Hematopoietic multipotent progenitor cell (in vitro differentiated cells): Measurements from ENCODE around the gene DNMT1. TPM values are rescaled to one million over a fixed set of nuclear protein-coding genes. Genes with fewer than 3 reads are reported as not detected.

Experiments used
- DNase-seq, 3 donors: peaks; one replicate each; pipeline ENCODE4 v3.0.0-alpha.2; 2011 to 2015; ENCODE audit warnings: low read depth in 2 of 3, low spot score in 2 of 3
- total RNA-seq: library from RNA; depleted of rRNA; stranded (reverse); fragments of >200 nt; gene quantifications from one replicate; pipeline ENCODE4 v1.2.3, GENCODE V29; 2012

Gene DNMT1
- total RNA-seq, 1 donor, result 70.0 TPM

DNA sequence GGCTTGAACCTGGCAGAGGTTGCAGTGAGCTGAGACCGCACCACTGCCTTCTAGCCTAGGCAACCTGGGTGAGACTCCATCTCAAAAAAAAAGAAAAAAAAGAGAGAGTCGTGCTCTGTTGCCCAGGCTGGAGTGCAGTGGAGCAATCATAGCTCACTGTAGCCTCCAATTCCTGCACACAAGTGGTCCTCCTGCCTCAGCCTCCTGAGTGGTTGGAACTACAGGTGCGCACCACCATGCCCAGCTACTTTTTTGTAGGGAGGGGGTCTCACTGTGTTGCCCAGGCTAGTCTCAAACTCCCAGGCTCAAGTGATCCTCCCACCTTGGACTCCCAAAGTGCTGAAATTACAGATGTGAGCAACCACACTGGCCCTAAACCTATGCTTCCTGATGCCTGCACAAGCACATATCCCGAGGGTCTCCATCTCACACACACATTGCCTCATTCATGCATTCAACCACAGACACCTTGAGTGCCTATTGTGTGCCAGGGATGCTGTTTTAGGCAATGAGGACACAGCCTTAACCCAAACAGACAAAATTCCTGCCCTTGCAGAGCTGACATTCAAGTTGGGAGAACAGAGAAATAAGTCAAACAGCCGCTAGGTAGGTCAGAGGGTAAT is 94.5 kb downstream of the DNMT1 start:
- DNase-seq, result no peak

DNA sequence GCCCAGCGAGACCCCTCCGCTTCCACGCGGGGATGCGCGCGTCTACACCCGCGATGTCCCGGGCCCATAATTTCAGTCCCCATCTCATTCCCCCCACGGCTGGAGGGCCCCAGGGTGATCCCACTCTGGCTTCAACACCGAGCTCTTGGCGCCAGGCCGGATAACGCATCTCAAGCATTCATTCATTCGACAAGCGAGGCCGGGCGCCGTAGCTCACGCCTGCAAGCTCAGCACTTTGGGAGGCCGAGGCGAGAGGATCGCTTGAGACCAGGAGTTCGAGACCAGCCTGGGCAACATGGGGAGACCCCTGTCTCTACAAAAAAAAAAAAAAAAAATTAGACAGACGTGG is 98.2 kb downstream of the DNMT1 start:
- no peak for DNase-seq

DNA sequence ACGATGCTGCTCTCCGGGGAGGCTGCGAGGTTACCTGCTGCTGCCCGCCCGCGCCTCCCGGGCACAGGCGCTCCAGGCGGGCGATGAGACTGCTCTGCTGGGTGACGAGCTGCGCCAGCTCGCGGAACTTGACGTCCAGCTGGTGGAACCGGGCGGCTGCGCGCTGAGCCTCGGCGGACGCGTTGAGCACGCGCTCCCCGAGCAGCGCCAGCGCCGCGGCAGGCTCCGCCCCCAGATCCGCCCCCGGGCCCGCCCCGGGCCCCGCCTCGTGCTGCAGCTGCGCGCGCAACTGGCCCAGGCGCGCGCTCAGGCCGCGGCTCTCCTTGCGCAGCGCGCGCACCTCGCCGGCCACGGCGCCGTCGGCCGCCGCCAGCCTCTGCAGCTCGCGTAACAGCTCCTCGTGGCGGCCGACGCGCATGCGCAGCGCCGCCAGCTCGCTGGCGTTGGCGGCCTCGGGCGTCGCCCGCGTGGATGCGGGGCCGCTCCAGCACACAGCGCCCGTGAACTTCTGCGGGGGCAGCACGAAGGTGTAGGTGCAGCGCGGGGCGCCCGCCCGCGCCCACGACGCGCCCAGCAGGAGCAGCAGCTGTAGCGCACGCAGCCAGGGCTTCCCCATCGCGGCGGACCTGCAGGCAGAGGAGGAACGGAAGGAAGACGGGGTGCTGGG is 98.7 kb downstream of the DNMT1 start:
- DNase-seq, result peak; percentile 87 to 91 (median 89)

DNA sequence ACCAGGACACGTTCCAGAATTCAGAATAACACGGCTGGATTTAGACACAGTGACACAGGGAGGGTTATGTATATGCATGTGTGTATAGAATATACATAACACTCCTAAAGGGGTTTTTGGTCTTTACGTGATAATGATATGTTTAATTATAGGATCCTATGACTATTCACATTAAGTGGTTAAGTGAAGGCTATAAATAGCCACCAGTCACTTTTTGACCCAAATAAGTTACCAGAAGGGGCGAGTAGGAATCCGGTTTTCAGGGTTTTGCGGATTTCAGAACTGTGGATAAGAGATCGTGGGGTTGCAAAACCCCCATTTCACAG is 99.2 kb downstream of the DNMT1 start:
- DNase-seq, result no peak

DNA sequence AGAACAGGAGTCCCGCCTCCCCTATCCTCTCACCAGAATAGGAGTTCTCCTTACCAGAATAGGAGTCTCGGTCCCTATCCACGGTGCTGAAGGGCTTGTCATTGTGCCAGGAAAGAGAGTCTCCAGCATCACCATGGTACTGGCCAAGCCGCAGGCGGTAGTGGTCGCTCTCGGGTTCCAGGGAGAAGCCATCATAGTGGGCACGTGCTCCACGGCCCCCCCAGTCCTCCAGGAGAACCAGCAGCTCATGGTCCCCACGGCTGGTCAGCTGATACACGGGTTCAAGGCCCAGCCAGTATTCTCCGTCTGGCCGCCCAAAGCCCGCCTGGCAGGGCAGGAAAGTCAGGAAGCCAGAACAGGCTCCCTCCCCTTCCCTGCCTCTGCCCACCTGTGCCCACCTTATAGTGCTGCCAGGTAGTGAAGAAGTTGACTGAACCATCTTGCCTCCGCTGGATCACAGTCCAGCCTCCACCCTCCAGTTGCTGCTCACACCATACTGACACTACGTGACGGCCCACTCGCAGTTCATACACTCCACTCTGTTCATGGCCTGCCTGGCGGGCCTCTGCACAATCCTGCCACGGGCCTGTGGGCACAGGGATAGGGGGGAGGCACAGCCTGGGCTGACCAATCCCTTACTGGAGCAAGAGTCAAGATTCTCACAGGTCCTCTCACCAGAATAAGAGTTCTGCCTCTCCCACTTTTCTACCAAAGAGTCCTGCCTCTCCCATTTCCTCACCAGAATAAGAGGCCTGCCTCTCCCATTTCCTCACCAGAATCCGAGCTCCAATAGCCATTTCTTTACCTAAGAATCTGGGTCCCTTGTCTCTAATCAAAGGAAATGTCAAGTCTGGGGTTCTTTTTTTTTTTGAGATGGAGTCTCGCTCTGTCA is 101.2 kb downstream of the DNMT1 start:
- DNase-seq, result no peak

DNA sequence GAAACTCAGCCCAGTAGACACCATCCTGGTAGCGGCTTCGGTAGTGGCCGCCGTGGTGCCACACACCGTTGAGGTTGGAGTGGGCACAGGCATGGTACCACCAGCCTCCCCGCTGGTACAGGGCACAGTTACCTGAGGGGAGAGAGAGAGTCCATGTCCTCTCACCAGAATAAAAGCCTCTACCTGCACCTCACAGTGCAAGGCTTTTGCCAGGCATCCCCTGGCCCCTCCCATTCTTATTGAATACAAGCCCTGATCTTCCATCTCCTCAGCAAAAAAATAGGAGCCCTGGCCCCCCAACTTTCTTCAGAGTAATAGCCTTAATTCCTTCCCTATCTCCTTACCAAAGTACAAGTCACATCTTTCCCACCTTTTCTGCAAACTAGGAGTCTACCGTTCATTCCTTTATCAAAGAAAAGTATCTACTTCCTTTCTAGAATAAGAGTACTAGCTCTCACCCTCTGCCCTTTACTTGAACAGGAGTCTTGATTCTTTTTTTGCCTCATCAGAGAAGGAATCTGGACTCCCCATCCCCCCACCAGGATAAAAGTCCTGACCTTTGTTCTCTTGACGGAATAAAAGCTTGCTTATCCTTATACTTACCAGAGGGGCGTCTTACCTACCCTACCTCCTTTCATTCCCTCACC is 102.0 kb downstream of the DNMT1 start:
- DNase-seq, result no peak

DNA sequence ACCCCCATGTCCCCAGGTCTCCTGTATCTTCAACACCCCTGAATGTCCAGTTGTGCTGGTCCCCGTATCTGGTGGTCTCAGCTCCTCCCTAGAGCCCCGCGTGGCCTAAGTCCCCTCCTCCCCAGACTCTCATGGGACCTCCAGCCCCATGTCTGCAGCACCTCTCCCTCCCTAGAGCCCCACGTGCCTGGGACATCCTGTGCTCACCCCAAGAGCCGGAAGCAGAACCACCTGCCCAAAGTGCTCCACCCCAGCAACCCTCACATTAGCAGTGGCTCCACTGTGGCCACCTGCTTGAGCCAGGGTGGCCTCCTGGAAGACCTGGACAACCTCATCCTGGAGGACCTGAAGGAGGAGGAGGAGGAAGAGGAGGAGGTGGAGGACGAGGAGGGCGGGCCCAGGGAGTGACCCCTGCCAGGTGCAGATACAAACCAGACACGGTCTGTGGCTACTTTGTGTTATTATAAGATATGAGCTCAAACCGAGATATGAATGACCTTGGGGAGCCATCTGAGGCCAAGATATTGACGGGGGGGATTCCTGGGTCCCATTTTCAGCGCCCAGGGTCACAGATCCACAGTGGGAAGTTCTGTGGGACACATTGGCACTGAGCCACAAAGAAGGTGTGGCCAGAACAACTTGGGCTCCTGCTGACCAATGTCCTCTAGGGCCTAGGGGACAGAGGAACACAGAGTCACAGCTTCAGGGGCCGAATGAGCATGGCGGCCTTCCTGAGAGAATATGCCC is 102.7 kb downstream of the DNMT1 start:
- no peak for DNase-seq

DNA sequence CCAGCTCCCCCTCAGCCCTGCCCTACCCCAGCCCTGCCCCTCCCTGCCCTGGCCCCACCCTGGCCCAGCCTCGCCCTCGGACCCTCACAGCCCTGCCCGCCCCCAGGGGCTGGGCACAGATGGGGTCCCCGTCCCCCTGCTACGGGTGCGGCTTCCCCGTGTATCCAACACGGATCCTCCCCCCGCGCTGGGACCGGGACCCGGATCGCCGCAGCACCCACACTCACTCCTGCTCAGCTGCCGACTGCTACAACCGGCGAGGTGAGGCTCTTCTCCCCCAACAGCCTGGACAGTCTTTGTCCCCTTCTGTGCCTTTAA is 103.4 kb downstream of the DNMT1 start:
- DNase-seq, result no peak

DNA sequence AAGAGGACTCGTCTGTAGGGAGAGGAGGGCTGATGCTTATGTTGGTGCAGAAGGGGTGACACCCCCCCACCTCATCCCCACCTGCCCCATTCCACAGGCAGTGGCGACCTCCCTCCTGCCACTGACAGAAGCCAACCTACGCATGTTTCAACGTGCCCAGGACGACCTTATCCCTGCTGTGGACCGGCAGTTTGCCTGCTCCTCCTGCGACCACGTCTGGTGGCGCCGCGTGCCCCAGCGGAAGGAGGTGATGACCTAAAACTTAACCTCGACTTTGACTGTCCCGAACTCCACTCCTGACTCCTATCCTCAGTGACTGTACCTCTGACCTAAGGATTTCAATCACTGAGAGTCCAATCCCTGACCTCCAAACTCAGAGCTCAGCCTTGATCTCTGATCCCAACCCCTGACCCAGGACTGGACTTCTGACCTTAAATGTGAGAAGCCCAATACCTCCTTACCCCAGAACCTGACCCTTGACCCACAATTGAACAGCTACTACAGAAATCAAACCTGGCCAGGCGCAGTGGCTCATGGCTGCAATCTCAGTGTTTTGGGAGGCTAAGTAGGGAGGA is 104.9 kb downstream of the DNMT1 start:
- no peak for DNase-seq

DNA sequence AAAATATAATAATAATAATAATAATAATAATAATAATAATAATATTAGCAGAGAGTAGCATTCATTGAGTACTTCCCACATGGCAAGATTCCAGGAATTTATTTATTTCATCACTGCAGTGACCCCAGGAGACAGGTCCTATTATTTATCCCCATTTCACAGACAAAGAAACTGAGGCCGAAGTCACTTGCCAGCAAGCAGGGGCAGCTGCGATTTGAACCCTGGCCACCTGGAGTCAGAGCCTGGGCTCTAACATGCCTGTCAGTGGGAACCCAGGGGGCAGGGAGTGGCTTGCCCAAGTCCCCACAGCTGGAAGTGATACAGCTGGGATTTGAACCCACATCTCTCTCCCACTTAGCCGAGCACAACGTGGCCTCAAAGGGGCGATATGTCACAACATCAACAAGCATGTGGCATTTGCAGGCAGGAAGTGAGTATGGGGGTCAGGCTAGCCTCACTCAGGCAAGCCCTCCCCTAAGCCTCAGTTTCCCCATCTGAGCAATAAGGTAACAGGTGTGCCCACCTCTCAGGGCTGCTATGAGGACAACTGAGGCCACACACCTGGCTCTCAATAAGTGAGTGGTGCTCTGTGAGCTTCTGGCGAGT is 105.7 kb downstream of the DNMT1 start:
- no peak for DNase-seq

DNA sequence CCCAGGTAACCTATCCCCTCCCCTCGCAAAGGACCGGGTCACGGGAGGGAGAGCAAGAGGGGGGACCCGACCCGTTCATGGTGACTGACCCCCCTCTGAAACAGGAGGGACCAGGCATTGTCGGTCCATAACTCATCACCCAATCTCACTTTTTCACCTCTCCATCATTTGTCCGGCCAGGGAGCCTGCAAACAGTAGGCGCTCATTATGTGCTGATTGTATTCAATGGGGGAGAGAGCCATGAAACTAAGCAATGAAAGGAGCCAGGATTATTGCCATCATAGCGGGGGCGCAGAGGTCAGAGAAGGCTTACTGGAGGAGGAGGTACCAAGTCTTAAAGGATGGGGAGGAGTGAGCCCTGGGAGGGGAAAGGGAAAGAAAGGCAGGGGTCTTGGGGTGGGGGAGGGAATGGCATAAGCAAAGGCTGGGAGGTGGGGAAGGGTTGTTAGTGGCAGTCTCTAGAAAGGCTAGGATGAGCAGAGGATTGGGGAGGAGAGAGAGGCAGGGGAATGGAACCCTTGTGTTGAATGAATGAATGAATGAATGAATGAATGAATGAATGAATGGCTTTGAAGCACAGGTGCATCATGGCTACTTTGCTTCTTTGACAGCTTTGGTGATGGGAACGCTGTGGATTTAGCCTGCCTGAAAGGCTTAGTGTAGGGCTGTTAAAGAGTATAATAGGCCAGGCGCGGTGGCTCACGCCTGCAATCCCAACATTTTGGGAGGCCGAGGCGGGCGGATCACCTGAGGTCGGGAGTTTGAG is 107.3 kb downstream of the DNMT1 start:
- no peak for DNase-seq

DNA sequence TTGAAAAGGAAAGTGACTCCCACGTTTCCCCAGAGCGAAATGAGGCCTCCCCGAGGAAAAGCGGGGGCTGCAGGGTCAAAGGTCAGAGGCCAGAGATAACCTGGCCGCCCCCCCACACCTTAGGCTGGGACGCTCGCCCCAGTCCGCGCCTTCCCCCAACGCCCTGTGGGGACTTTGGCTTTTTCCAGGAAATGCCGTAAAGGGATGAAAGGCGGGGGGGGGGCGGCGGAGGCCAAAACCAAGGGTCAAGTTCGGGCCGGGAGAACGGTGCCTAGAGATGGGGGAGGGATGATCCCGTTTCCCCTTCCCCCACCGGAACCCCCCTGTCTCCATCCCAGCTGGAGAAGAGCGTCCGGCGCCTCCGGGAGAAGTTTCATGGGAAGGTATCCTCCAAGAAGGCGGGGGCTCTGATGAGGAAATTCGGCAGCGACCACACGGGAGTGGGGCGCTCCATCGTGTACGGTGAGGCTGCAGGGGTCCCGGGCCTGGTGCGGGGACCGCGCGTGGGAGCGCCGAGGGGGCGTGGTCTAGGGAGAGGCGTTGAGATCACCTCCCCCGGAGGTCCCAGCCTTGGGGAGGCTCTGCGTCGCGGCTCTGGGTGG is 108.1 kb downstream of the DNMT1 start:
- DNase-seq, result no peak

DNA sequence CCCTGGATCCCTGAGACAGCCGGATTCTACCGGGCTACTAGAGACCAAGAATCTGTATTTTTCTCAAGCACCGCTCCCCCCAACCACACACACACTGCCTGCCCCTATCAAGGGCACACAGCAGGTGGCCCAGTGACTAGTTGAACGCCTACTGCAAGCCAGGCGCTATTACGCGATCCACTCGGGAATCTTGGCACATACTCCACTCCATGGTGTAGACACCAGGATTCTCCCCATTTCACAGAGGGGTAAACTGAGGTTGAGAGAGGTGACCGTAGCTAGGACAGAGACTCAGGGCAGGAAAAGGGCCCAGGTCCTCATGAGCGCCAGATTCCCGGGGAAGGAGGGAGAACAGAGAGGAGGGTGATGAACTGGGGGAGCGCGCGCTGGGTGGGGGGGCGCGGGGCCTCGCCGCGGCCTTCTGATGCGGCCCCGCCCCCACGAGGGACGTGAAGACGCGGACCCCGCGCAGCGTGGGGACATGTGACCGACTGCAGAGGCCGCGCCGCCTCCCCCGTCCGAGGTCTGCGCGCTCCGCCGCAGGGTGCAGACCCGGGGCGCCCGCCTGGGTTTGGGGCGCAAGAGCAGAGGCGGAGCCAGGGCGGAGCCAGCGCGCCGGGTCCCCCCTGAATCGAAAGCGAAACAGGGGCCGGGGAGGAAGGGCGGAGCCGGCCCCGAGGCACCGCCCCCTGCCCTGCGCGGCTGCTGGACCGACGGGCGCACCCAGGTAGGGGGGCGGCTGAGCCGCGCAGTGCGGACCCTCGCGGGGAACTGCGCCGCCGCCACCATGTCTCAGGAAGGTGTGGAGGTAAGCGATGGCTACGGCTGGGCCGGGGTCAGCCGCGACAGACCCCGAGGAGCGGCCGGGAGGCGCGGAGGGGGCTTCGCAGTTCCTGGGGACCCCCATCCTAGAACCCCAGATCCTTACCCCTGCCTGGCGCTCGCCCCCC is 108.8 kb downstream of the DNMT1 start, which contains the start of gene SHFL:
Gene SHFL (plus strand): TSS at position 677 of the 950 bp plus-strand sequence. CDS start 111 bp downstream, at position 788.
- DNase-seq, result peak in 2 of 3 donors; percentile 82 to 85

DNA sequence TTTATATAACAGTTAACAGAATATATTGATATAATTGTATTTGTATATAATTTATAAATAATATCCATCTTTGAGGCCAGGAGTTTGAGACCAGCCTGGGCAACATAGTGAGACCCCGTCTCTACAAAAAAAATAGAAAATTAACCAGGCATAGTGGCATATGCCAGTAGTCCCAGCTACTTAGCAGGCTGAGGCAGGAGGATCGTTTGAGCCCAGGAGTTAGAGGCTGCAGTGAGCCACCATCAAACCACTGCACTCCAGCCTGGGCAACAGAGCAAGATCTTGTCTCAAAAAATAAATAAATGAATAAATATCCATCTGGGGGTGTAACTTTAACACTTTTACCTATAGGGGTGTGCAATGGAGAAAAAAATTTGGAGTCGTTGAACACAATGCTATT is 110.0 kb downstream of the DNMT1 start:
- DNase-seq, result no peak

DNA sequence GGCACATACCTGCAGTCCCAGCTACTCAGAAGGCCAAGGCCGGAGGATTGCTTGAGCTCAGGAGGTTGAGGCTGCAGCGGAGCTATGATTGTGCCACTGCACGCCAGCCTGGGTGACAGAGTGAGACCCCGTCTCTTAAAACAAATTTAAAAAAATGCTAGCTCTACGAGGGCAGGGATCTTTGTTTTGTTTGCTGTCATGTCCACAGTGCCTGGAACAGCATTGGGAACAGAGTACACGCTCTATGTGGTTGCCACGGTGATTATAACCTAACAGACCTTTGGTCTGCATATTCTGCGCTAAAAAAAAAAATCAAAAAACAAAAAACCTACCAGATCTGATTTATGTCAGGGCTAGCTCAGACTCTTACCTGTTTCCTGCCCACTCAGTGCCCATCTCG is 110.8 kb downstream of the DNMT1 start:
- no peak for DNase-seq
